ENCODE measurements around the gene OPA1.

The OPA1 gene, protein sequence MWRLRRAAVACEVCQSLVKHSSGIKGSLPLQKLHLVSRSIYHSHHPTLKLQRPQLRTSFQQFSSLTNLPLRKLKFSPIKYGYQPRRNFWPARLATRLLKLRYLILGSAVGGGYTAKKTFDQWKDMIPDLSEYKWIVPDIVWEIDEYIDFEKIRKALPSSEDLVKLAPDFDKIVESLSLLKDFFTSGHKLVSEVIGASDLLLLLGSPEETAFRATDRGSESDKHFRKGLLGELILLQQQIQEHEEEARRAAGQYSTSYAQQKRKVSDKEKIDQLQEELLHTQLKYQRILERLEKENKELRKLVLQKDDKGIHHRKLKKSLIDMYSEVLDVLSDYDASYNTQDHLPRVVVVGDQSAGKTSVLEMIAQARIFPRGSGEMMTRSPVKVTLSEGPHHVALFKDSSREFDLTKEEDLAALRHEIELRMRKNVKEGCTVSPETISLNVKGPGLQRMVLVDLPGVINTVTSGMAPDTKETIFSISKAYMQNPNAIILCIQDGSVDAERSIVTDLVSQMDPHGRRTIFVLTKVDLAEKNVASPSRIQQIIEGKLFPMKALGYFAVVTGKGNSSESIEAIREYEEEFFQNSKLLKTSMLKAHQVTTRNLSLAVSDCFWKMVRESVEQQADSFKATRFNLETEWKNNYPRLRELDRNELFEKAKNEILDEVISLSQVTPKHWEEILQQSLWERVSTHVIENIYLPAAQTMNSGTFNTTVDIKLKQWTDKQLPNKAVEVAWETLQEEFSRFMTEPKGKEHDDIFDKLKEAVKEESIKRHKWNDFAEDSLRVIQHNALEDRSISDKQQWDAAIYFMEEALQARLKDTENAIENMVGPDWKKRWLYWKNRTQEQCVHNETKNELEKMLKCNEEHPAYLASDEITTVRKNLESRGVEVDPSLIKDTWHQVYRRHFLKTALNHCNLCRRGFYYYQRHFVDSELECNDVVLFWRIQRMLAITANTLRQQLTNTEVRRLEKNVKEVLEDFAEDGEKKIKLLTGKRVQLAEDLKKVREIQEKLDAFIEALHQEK

GRCh38 chr3:193592841-193593667, at the start of gene OPA1:
TSS of gene OPA1 (plus strand) at chr3:193593208. CDS start at chr3:193593378, 170 bp downstream.
- DNase-seq (ENCODE audit: low spot score): peak; percentile 98

DNA sequence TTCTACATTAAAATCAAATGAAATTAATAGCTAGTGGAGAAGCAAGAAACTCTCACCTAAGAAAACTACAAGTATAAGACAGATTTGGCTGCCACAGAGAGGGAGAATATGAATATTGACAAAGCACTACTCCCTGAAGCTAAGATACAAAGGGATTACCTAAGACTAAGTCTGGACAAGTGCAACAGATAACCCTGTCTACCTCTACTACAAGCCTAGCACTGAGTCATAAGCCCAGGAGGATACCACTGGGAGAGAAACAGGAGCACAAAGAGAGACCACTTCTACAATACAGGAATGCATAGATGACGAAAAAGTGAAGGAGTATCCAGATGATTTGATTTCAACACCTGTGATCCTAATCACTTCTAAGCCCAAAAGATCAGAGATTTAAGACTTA, 48.7 kb upstream of the OPA1 start:
- DNase-seq (ENCODE audit: low spot score): no peak

GRCh38 chr3:193545304-193545703, 47.7 kb upstream of the OPA1 start:
- DNase-seq (ENCODE audit: low spot score): no peak

- DNase-seq (ENCODE audit: low spot score): no peak
These were observed 46.9 kb upstream of the OPA1 start for GRCh38 chr3:193546129-193546528.

- peak; percentile 79 for DNase-seq (ENCODE audit: low spot score)
These were observed 44.6 kb upstream of the OPA1 start for GRCh38 chr3:193548406-193548805.

DNA sequence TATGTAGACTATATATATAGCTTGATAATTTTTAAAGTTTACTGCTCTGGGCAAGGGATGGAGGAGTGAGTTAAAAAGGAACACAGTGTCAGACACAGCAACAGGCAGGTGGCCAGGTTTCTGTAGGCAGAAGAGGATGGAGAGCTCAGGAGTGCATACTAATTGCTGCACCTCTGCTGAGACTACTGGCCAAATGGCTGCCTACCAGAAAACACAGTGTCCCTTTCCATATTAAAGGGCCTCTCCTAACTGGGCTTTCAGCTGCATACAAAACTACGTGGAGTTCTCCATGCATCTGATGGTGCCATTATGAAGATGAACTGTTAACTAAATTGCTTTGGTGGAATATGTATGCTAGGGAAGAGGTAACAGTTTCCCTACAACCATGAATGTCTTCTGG, 40.1 kb upstream of the OPA1 start:
- peak; percentile 71 for DNase-seq (ENCODE audit: low spot score)

- DNase-seq (ENCODE audit: low spot score): no peak
These were observed 39.4 kb upstream of the OPA1 start for GRCh38 chr3:193553586-193553985.

- DNase-seq (ENCODE audit: low spot score): peak; percentile 41
These were observed 38.2 kb upstream of the OPA1 start, which contains the start of gene ATP13A4 for GRCh38 chr3:193554811-193555210. TSS of gene ATP13A4 (minus strand) at chr3:193554895. CDS start at chr3:193554799, 96 bp downstream.

GRCh38 chr3:193556841-193557240, 36.2 kb upstream of the OPA1 start:
- no peak for DNase-seq (ENCODE audit: low spot score)

GRCh38 chr3:193559100-193559499, 33.9 kb upstream of the OPA1 start:
- no peak for DNase-seq (ENCODE audit: low spot score)

- no peak for DNase-seq (ENCODE audit: low spot score)
These were observed 32.9 kb upstream of the OPA1 start for GRCh38 chr3:193560091-193560490.

DNA sequence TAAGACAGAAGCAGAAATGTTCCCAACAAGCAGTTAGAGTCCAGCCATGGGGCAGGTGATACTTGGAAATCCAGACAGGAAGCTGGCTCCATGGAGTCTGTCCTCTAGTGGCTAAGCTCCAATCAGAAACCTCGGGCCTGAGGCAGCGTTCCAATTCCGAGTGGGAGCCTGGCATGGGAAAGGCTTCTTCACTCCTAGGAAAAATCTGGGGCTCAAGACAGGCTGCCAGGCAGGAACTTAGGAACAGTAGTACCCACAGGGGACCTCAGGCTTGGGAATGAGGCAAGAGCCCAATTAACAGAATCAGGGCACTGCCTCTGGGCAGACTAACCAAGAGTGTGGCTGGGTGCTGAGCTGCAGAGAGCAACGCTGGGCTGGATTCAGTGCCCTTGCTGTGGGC, 32.1 kb upstream of the OPA1 start:
- DNase-seq (ENCODE audit: low spot score): peak; percentile 62

DNA sequence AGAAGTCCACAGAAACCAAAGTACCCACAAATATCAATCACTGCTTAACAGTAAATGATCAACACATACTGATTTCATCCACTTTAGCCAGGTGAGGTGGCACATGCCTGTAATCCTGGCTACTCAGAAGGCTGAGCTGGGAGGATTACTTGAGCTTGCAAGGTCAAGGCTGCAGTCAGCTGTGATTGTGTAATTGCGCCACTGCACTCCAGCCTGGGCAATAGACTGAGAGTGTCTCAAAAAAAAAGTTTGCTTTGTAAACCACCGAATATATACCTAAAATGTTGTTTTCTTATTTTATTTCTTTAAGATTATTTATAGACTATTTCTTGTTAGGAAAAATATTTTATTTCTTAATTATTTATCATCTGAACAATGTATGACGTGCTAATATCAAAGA, 29.6 kb upstream of the OPA1 start:
- no peak for DNase-seq (ENCODE audit: low spot score)

GRCh38 chr3:193564012-193564411, 29.0 kb upstream of the OPA1 start:
- DNase-seq (ENCODE audit: low spot score): peak; percentile 28

DNA sequence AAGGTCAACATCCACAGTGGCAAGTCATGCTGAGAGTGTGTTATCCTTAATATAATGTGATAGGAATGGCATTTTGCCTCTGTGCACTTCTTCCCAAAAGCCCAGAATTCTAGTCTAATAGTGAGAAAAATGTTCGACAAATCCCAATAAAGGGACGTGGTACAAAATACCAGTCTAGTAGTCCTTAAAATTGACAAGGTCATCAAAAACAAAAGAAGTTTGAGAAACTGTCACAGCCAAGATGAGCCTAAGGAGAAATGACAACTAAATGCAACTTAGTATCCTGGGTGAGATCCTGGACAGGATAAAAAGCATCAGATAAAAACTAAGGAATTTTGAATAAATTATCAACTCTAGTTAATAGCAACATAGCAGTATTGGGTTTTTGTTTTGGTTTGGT, 23.9 kb upstream of the OPA1 start:
- no peak for DNase-seq (ENCODE audit: low spot score)

DNA sequence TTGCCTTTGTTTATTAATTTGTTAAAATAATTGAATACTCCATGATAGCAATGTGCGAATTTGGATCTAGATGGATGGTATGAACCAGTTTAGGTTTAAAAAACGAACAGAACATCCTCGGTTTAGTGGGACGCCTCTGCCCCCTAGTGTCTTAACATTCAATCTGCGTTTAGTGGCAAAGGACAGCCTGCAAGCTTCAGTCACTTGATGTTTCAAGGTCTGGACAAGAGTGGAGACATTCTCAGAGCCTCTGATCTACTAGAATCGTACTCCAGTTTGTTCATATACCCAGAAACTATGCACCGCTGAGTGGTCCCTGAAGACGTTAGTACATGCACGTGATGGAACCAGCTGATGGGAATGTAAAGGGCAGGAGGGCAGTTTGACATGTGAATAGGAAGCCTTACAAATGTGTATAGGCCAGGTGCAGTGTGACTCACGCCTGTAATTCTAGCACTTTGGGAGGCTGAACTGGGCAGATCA, 20.5 kb upstream of the OPA1 start:
- peak; percentile 91 for DNase-seq (ENCODE audit: low spot score)

- DNase-seq (ENCODE audit: low spot score): no peak
These were observed 19.4 kb upstream of the OPA1 start for GRCh38 chr3:193573403-193574191.

GRCh38 chr3:193574488-193575070, 18.4 kb upstream of the OPA1 start:
- no peak for DNase-seq (ENCODE audit: low spot score)

GRCh38 chr3:193585530-193585929, 7.5 kb upstream of the OPA1 start:
- DNase-seq (ENCODE audit: low spot score): no peak

GRCh38 chr3:193586526-193586925, 6.5 kb upstream of the OPA1 start:
- DNase-seq (ENCODE audit: low spot score): no peak

Data from Ammon's horn (tissue), 1 donor.